ENCODE data around the gene AMBP.
"Not testable (repeated sequence)": the region's sequence is repeated elsewhere in the genome, so short reads cannot be mapped to it uniquely, and the experiment has no call there.

AMBP gene

DNA sequence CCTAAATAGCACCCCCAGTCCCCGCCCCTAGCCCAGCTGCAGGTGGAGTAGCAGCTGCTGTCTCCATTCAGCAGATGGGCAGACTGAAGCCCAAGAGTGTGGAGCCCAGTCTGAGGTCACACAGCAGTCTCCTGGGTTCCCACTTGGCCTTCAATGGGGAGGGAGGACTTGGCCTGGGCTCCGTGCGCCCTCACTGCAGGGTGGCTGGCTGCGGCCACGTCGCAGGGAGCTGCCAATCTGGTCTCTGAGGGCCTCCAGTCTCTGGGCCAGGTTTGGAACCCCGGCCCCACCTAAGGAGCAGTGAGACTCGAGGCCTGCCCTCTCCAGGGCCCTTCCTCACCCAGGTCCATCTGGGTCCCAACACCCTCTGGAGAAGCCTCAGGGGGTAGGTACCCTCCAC lies 13.6 kb upstream of the AMBP start:
- no peak for DNase-seq

DNA sequence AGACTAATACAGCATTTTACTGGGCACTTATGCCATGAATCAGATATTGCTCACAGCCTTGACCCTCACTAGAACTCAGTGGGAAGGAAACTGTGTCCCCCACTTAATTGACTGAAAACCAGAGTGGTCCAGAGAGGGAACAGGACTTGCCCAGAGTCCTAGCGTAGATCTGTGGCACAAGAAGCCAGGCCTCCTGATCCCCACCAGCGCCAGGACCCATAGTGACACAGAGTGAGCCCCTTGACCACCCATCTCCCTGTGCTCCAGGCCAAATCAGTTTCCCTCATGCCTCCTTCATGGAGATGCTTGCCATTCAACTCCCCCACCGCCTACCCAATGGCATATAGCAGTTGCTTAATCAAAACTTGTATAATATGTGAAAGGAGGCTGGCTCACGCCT lies 12.7 kb upstream of the AMBP start:
- DNase-seq = no peak

DNA sequence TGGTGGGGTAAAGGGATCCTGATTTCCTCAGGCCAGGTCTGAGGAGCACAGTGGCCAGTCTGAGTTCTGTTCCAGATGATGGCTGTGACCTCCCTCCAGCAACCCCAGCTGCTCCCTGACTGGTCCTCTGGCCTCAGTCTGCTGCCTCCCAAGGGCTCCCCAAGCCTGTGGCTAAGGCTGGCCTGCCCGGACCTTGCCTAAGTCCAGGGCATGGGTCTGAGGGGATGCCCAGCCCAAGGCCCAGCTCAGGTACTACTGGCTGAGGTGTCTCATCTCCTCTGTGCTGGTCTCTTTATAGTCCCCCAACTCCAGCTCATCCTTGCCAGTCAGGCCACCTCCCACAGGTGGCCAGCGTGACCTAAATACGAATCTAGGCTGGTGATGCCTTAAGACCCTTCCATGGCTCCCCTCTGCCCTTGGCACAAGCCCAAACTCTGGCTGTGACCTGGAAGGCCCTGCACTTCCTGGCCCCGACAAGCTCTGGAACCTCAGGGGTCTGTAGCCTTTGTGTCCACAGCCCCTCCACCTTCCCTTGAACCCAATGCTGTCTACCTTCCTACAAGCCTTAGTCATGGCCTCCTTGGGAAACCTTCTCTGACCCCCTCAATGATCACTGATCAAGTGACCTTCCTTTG lies 11.2 kb upstream of the AMBP start:
- DNase-seq = no peak

DNA sequence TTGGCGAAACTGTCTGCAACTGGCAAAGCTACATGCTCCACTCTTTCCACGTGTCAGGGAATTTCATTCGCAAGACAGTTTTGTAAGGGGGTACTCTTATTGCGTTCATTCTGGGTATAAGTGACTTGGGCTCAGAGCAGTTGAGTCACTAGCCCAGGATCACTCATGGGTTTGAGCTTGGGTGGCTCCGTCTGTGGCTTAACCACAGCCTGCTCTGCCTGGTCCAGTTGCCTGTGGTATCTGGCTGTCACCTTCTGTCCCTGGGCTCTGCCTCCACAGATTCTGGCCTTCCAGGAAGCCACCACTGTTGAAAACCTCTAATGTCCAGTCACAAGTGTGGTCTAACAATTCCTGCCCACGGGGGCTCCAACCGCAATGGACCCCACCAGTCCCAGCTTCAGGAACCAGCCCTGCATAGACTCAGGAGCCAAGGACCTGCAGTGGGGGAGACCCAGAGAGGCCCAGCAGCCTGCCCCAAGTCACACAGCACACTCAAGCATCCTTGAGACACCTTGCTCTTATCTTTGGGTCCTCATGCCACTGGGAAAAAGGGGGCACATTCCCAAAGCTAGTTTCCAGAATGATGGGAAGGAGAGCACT lies 10.6 kb upstream of the AMBP start:
- DNase-seq = no peak

DNA sequence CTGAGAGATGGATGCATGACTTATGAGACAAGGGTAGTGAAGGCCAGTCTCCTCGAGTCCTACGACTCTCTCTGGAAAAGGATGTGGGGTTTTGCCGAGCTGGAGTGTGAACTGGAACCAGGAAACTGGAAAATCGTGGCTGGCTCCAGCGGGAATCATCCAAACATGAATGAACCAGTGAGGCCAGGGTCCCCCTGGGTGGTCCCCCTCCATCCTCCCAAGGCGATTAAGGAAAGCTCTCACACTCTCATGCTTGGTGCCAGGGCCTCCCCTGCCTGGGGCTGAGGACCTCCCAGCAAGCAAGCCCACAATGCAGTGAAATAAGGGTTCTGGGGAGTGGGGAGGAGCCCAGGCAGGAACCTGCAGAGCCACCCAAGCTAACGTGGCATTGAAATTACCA lies 9.6 kb upstream of the AMBP start:
- no peak for DNase-seq

DNA sequence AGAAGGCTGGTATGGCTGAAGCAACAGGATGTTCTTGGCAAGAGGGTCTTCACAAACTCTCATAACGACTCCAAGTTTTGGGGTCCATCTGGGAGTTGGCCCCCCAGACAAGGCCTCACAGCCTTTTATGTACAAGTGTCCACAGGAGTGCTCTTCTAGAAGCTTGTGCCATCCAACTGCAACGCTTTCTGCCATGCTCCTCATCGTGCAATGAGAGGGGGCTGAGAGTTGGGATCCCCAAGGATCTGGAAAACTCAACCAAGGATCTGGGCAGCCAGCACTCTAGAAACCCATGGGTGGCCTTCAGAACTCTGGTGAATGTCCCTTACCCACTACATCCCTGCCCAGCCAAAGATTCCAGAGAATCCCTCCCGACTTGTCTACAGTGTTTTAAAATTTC lies 8.5 kb upstream of the AMBP start:
- no peak for DNase-seq

DNA sequence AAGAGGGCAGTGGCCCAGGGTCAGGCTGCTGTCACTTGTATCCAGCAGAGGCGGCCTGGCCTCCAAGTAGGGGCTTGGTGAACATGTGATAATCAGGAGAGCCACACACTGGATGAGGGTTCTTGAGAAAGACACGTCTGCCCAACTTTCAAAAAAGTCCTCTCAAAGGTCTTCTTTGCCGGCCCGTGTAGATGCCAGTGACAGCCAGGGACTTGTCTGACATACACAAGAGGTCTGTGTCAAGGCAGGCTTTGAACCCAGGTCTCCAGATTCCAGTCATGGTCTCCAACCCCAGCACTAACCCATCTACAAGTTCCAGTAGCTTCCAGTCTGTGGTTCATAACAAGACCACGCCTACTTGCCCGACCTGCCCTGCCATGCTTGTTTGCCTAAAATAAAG lies 7.9 kb upstream of the AMBP start:
- no peak for DNase-seq

DNA sequence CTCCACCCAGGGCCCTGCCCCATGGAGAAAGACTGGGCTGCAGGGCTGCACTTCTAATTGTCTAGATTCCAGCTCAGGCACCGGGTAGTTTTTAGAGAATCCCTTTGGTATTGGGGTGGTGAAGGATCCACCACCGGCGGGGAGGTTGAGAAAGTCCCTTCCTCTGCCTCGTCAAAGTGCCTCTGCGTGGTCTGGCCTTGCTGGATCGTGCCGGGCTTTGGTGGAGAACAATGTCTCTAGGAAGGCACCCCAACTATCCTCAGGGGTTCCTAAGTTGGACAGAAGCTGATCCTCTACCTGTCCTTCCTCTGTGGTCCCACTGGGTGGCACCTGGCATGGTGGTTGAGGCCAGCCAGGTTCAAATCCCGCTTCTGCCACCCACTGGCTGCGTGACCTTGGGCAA lies 7.3 kb upstream of the AMBP start:
- no peak for DNase-seq

DNA sequence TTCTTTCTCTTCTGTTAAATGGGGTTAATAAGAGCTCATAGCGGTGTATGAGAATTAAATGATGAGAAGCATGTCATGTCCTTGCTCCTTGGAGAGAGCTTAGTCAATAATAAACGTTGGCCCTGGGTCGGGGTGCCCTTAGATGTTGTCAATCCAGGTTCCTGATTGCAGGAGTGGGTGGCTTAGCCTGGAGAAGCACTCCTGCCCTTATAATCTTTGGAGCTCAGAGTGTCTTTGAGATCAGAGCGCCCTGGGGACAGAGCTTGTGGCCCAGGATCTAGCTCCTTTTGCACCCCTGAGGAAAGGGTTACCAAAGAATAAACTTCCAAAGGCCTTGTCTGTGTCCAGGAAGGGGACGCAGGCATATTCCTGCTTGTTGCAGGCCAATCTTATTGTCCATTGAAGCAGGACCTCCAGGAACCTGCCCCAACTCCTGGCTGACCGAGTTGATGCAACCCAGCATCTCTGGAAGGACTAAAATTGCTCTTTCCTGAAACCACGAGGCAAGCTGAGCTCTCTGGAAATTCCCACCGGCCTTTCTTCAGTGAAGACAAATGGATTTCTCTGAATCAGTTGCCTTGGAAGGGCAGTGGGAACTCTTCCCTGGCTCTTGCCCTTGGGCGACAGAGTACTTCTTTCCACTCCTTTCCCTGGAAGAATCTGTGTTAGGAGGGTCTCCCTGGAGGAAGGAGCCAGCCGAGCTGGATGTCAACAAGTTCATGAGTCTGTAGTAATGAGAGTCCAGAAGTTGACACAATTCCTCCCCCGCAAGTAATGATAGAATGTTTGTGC lies 6.4 kb upstream of the AMBP start:
- no peak for DNase-seq

DNA sequence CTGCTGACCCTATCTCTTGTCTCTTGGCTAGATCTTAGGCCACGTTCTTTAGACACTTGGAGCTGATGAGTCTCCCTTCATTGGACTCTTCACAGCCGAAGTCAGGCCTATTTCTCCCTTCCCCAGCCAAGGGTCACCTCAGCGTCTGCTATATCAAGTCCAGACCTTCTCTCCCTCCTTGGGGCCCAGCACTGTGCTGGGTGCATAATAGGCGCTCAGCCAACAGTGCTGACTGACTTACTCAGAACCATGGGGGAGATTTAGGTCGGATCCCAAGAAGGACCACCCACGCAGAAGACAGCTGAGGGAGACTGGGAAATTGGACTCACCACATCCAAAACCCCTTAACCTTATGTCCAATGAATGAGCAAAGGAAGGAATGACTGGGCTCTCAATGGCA lies 5.6 kb upstream of the AMBP start:
- no peak for DNase-seq

DNA sequence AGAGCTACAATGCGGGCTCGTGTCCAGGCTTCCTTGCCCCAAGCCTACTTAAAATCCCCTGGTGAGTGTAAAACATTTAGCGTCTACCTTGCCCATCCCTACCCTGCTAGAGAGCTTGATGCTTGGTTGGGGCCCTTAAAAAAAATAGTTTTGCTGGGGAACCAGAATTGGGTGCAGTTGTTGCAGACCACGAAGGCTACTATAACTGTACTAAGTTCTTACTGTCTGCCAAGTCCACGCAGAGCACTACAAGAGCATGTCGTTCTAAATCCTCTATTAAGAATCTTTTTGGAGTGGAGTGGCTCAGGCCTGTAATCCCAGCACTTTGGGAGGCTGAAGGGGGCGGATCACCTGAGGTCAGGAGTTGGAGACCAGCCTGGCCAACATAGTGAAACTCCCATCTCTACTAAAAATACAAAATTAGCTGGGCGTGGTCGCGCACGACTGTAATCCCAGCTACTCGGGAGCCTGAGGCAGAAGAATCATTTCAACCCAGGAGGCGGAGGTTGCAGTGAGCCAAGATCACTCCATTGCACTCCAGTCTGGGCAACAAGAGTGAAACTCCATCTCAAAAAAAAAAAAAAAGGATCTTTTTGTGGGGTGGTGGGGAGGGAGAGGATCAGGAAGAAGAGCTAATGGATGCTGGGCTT lies 4.8 kb upstream of the AMBP start:
- not testable (repeated sequence) for DNase-seq

DNA sequence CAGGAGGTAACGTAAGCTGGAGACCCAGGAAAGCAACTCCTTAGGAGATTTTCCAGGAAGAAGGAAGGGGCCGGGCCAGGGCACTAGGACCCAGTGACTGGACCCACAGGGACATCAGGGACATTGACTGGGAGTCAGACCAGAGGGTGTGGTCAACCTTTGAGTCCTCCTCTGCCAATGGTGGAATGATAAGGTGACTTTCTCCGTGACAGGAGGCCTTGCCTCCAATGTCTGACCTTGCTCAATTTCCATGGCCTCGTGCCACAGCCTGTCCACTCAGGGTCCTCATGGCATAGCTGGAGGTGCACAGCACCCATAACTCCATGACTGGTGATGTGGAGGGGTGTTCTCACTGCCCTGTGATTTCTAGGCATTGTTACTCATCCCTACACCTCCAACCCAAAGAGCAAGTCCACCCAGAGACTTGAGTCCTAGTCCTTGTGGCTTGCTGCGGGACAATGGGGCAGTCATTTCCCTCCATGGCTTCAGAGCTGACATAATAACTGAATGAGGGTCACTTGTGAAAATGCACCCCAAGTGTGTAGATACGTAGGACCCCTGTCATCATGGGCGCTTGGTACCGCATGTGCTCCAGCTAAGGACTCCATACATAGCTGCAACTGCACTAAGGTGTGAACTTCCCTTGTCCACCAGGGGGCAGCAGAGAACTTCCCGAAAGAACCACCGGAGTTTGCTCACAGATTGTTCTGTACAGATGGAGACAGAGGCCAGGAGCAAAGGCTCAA lies 4.1 kb upstream of the AMBP start:
- DNase-seq = peak; percentile 83

DNA sequence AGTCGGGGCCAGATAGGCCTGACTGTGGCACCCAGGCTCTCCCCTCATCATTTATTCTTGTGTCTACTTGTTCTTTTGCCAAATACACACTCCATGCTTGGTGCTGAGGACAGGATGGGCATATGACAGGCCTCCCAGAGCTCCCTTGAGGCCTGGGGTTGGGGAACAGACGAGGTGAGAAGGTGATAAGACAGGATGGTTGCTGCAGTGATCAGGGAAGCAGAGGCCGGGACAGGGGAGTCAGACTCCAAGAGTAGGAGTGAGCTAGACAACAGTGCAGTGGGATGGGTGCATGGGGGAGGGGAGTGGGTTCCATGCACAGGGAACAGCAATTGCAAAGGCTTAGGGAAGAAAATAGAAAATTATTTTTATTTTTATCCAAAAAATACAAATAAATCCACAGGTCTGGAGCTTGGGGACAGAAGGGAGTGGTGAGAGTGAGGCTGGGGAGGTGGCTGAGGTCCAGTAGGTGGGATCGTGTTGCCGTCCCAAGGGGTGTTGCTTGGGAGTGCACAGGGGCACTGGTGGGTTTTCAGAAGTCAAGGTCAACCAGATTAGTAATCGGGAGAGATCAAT lies 3.4 kb upstream of the AMBP start:
- no peak for DNase-seq

DNA sequence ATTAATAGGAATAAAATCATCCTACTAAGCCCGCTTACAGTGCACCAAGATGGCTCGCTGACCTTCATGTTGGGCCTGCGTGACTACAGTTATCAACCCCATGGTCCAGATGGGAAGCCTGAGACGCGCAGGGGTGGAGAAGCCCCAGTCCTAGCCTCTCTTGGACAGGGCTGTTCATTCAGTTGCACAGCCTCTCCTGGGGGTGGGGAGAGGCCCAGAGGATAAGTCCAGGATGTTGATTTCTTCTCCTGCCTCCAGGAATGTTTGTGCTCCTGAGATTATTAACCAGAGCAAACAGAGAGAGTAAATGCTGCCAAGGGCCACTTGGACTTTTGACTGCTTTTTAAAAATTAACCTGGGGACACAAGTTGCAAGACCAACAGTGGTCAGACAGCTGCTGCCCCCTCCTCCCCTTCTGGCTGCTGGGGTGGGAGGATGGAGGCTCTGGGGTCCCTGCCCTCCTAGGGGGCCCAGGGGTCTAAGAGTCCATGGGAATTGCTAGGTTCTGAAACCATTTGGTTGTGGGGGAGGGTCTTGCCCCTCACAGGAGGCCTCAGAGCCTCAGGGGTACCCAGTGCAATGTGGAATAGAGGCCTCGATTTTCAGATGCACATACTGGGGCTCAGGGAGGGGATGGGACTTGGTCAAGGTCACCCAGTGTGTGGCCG lies 2.8 kb upstream of the AMBP start:
- no peak for DNase-seq

DNA sequence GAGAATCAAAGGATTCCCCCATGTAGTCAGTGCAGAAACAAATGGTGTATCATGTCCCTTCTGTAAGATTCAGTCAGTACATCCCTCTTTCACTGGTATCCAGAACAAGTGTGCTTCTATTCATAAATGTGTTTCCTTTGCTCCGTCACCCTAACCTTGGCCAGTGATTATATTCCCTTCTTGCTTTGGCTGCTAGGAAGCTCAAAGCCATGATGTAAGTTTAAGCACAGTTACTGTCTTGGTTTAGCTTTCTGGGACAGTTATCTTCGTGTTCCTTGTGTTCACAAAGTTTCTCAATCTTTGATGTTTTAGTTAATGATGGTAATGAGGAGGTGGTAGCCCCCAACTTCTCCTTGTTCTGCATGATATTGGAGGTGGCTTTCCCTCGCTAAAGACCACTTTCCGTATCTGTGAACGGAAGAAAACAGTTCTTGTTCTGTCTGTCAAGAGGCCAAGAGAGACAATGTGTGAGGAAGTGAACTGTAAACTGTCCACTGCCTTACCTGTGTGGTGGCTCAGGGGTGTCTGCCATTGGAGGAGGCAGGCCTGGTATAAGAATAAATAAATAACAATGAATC lies 2.2 kb upstream of the AMBP start:
- DNase-seq = no peak

DNA sequence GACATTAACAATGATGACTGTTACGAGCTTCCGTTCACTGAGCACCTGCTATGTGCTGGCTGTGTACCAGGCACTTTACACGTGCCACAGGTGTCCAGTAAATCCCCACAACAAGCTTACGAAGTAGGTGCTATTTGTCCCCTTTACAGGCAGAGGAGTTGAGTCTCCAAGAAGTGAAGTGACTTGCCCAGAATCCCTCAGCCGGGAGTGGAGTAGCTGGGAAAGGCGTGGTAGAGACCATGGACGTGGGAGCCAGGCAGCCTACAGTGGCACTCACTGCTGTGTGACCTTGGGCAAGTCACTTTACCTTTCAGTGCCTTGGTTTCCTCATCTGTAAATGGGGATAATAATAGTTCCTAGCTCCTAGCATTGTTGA lies 669 bp upstream of the AMBP start:
- DNase-seq = no peak

DNA sequence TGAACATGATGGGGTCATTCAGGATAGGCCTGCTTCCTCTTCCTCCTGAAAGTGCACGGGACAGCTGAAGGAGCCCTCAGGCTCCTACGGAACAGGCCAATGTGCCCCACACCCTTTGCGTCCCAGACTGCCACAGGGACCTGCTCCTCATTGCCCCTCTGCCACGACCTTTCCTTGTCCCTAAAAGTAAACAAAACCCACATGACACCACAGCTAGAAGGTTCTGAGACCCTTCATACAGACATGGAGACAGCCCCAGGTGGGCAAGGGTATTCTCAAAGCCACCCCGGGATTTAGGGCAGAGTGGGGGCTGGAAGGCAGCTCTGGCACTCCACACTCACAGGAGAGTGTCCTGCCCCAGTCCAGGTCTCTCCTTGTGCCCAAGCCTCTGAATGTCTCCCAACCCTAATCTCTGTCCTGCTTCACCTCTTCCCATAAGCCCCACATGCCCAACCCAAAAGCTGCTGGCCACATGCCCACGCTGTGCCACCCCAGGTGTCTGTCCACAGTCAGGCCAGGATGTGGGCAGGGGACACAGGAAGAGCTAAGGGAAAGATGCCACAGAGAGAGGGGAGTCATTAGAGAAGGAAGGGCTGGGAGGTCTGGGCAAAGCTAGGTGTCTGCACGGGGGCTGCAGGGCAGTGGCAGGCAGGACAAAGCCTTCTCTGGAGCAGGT lies 800 bp downstream of the AMBP start:
- no peak for DNase-seq

DNA sequence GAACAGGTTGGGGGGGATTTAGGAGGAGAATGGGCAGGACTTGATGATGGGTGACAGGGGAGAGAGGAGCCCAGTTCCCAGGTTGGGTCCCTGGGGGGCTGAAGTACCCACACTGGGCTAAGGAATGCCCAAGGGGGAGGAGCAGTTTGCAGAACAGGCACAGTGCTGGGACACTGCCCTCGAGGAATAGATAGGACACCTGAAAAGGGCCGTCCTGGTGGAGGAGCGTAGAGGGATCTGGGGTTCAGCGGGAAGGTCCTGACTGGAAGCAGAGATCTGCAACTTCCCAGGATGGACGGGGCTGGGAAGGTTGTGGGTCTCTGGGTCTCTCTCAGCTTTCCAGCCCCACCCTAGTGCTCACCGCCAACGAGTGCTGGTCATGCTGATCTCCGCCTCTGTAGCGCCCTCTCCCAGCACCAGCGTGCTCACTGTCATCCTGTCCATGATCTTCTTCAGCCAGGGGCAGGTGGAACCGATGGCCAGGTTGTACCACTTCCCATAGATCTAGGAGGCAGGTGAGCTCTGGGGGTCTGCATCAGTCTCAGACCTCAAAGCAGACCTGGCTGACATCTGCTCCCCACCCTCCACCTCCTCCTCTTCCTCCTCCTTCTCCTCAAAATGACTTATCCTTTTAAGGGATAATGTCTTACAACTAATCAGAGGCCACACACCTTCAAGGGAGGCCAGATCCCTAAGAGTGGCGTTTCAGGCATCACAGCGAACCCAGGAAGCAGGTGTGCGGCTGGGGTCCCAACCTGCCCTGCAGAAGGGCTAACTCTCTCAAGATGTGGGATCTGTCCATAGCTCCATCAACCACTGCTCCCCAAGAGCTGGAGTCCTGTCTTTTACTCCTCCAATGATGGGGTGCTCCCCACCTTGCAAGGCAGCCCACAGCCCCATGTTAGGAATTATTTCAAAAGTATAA lies 1.6 kb downstream of the AMBP start:
- DNase-seq = no peak

DNA sequence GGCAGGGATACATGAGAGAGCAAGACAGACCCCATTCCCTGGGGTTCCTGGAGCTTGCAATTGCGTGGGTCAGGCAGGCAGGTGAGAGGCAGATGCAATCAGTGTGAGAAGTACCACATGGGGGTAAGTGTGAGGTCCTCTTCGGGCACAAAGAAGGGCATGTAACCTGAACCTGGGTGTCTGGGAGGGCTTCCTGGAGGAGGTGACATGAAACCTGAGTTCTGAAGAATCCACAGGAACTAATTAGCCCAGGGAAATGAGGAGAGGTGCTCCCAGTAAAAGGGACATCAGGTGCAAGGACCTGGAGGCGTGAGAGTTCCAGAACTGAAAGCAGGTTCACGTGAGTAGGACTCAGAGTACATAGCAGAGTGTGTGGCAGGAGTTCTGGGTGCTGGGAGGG lies 2.5 kb downstream of the AMBP start:
- no peak for DNase-seq

All from fibroblast of skin of right biceps (primary cell).